Duodenal mucosa (tissue), 2 donors: ENCODE measurements around the gene TCEAL4.

Experiments used
- H3K27ac ChIP-seq: one replicate; pipeline ENCODE4 v1.7.0; 2013; ENCODE audit warnings: low read depth, low read length
- H3K27me3 ChIP-seq, 2 donors: one replicate each; pipeline ENCODE4 v1.7.0; 2013; ENCODE audit warnings: low read length in 2 of 2, control low read depth in 1 of 2; ENCODE audit not compliant: insufficient read depth in 2 of 2, control insufficient read depth in 1 of 2
- H3K36me3 ChIP-seq, 2 donors: one replicate each; pipeline ENCODE4 v1.7.0; 2013; ENCODE audit warnings: low read length in 2 of 2, control low read depth in 1 of 2; ENCODE audit not compliant: insufficient read depth in 2 of 2, control insufficient read depth in 1 of 2
- H3K4me1 ChIP-seq, 2 donors: one replicate each; pipeline ENCODE4 v1.7.0; 2013; ENCODE audit warnings: low read length in 2 of 2, control low read depth in 1 of 2; ENCODE audit not compliant: insufficient read depth in 2 of 2, control insufficient read depth in 1 of 2
- H3K4me3 ChIP-seq, 2 donors: one replicate each; pipeline ENCODE4 v1.7.0; 2013; ENCODE audit warnings: low read length in 2 of 2, low read depth in 1 of 2
- H3K9ac ChIP-seq, 2 donors: one replicate each; pipeline ENCODE4 v1.7.0; 2013; ENCODE audit warnings: low read length in 2 of 2, low read depth in 1 of 2
- H3K9me3 ChIP-seq, 2 donors: one replicate each; pipeline ENCODE4 v1.7.0; 2013; ENCODE audit warnings: low read length in 2 of 2, control low read depth in 1 of 2; ENCODE audit not compliant: control insufficient read depth in 1 of 2

The TCEAL4 gene

DNA sequence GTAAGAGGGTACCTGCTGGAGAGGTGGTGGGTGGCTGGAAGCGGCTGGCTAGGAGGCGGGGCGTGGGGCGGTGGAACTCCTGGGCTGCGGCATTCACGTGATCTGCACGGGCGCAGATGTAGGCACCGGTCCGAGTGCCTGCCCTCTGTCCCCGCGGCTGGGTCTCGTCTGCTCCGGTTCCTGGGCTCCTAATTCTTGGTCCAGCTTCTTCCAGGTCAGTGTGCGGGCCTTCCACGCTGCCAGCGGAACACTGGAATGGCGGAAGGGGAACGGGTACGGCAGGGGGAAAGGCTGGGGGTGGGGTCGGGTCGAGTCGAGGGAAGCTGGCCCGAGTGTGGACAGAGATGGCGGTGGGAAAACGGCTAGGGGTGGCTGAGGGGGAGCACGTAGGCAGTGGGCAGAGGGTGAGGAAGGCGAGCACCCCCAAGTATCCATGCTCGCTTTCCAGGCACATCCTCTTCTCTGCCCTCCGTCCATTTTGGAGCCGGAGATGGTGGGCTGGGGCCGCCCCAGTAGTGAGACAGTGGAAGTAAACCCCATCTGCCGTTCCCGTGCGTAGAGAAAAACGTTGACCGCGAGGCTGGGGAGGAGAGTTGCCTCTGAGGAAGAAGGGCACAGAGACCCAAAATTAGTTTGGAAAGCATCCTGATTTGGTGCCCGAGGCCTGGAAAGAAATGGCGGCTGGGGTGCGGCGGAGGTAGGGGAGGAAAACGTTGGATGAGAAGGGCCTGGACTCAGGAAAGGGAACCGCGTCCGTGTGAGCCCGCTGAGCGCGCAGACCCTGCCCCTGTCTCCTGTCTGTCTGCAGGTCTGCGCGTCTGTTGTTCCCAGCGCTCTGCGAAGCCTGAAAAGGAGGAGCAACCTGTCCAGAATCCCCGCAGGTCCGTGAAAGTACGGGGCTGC lies at the start of gene TCEAL4:
TSS of gene TCEAL4 (plus strand) at position 105 of the 903 bp plus-strand sequence. CDS start 1,161 bp downstream, outside the sequence.
- Histone ChIP-seq H3K9ac (peak within 1 kb of the TSS; percentile 74 to 84), H3K36me3 (no peaks in the 10 kb centered on the region), H3K4me1 (peaks cover 0 to 3% of the 10 kb centered on the region in 2 donors), H3K27me3 (no peaks in the 10 kb centered on the region), H3K9me3 (no peaks in the 10 kb centered on the region), H3K27ac (peak within 1 kb of the TSS; percentile 50), H3K4me3 (peak within 1 kb of the TSS; percentile 69 to 93)

DNA sequence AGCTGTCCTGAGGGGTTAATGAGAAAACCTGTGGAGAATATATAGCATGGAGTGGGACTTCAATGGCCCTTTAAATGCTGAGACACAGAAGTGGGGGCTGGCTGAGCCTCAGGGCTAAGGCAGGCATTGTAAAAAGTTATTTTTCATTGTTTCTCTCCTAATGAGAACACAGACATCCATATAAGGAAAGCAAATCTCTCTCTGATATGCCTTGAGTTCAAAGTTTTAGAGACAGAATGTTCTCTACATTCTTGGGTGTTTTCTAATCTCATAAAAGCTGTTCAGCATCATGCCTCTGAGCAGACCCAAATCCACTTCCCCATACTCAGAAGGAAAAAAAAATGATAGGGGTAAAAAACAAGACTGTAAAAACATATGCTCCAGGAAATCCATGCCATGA lies 49.2 kb upstream of the TCEAL4 start:
- Histone ChIP-seq H3K27ac (no peak overlapping the region), H3K36me3 (no peaks in the 10 kb centered on the region), H3K4me1 (peaks cover 0 to 3% of the 10 kb centered on the region in 2 donors), H3K27me3 (no peaks in the 10 kb centered on the region), H3K9ac (no peak overlapping the region), H3K9me3 (no peaks in the 10 kb centered on the region), H3K4me3 (no peak overlapping the region)

DNA sequence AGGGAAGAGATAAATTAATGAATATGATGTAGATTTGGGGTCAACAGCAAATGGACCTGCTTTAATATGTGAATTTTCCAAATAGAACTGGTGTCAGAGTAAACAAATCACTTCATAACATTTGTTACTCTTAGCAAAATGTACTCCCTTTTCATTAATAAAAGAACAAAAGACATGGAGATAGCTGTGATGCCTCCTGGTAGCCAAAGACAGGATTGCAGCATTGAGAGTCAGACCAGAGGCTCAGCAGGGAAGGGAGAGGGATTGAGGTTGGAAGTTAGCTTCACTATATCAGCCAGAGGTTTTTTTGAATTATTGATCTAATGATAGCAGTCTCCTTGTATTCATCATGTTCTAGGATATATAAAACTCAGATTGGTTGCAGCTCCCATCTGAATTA lies 48.6 kb upstream of the TCEAL4 start:
- H3K27me3 ChIP-seq: no peaks in the 10 kb centered on the region
- H3K4me3 ChIP-seq: no peak overlapping the region
- no peak overlapping the region for H3K27ac ChIP-seq
- H3K9ac ChIP-seq: no peak overlapping the region
- H3K9me3 ChIP-seq: no peaks in the 10 kb centered on the region
- peaks cover 0 to 3% of the 10 kb centered on the region in 2 donors for H3K4me1 ChIP-seq
- no peaks in the 10 kb centered on the region for H3K36me3 ChIP-seq

DNA sequence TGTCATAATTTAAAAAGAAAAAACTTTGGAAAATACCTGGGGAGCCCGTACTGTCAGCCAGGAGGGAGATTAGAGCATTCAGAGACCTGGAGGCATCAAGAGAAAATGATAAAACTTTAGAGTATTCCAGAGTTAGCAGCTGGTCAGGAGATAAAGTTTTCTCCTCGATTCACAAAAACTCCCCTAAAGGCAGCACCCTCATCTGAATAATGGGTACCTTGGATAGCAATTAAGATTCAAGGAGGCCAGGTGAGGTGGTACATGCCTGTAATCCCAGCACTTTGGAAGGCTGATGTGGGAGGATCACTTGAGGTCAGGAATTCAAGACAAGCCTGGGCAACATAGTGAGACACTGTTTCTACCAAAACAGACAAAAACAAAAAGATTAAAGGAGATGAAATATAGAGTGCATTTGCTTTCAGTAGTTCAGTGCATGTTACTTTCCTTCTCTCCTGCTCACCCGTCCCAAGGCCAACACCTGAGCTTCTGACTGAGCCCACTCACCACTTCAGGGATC lies 47.4 kb upstream of the TCEAL4 start:
- Histone ChIP-seq H3K9ac (no peak overlapping the region), H3K27ac (no peak overlapping the region)

DNA sequence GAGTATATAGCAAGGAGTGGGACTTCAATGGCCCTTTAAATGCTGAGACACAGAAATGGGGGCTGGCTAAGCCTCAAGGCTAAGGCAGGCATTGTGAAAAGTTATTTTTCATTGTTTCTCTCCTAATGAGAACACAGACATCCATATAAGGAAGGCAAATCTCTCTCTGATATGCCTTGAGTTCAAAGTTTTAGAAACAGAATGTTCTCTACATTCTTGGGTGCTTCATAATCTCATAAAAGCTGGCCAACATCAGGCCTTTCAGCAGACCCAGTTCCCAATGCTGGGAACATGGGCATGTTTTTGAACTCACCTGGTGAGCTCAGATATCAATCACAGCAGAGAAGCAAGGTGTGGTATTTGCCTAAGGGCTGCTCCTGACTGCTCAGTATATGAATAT lies 46.6 kb upstream of the TCEAL4 start:
- no peaks in the 10 kb centered on the region for H3K36me3 ChIP-seq
- peaks cover 0 to 1% of the 10 kb centered on the region in 2 donors for H3K4me1 ChIP-seq
- H3K4me3 ChIP-seq: no peak overlapping the region
- H3K27me3 ChIP-seq: no peaks in the 10 kb centered on the region
- no peak overlapping the region for H3K9ac ChIP-seq
- no peaks in the 10 kb centered on the region for H3K9me3 ChIP-seq
- peak overlapping the region; percentile 20 for H3K27ac ChIP-seq

More for the DNA sequence above, 47.4 kb upstream of the TCEAL4 start:
- Histone ChIP-seq H3K27me3 (no peaks in the 10 kb centered on the region), H3K4me3 (no peak overlapping the region), H3K36me3 (no peaks in the 10 kb centered on the region), H3K4me1 (peaks cover 0 to 3% of the 10 kb centered on the region in 2 donors), H3K9me3 (no peaks in the 10 kb centered on the region)

DNA sequence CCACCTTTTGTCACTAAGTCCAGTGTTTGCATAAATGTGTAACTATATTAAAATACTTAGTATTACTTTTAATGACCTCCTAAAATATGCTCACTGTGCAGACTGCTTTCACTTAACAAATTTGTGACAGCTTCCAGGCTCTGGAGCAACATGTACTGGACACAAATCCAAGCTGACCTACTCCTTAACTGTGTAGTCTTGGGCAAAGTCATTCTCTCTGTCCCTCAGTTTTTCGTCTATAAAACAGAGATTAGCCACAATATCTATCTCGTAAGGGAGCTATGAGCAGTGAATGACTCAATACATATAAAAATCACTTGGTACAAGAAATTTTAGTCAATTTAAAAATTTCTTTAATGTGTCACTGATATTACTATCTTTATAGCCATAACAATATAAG lies 45.6 kb upstream of the TCEAL4 start:
- Histone ChIP-seq H3K4me3 (no peak overlapping the region), H3K27ac (no peak overlapping the region)

DNA sequence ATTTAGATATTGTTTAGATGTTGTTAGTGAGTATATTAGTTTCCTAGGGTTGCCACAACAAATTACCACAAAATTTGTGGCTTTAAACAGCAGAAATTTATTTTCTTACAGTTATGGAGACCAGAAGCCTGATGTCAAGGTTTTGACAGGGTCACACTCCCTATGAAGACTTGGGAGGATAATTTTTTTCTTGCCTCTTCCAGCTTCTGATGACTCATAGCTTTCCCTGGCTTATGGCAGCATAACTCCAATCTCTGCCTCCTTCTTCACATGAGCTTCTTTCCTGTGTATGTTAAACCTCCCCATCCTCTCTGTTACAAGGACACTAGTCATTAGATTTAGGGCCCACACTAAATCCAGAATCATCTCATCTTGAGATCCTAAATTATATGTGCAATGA lies 45.2 kb upstream of the TCEAL4 start:
- H3K9ac ChIP-seq: no peak overlapping the region
- no peak overlapping the region for H3K27ac ChIP-seq
- no peaks in the 10 kb centered on the region for H3K4me1 ChIP-seq
- no peak overlapping the region for H3K4me3 ChIP-seq
- no peaks in the 10 kb centered on the region for H3K9me3 ChIP-seq
- H3K27me3 ChIP-seq: no peaks in the 10 kb centered on the region
- no peaks in the 10 kb centered on the region for H3K36me3 ChIP-seq

More for the DNA sequence above, 45.6 kb upstream of the TCEAL4 start:
- no peak overlapping the region for H3K9ac ChIP-seq
- H3K9me3 ChIP-seq: no peaks in the 10 kb centered on the region
- no peaks in the 10 kb centered on the region for H3K27me3 ChIP-seq
- no peaks in the 10 kb centered on the region for H3K36me3 ChIP-seq
- no peaks in the 10 kb centered on the region for H3K4me1 ChIP-seq

DNA sequence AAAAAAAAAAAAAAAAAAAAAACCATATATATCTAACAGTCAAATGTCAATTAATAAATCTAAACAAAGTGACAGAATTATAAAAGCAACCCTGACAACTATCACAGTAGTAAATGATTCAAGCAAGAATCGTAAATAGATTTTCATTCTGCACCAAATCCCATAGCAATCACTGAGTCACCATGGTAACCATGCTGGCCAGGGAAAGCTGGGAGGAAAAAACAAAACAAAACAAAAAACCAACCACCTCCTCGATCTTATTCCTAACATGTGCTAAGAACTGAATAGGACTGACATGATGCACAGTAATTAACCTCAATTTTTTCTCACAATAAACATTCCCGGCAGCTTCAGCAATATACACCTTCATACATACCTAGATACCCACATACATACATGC lies 35.4 kb upstream of the TCEAL4 start:
- H3K4me1 ChIP-seq: no peaks in the 10 kb centered on the region
- H3K27ac ChIP-seq: no peak overlapping the region
- no peaks in the 10 kb centered on the region for H3K27me3 ChIP-seq
- no peaks in the 10 kb centered on the region for H3K9me3 ChIP-seq
- no peak overlapping the region for H3K4me3 ChIP-seq
- no peaks in the 10 kb centered on the region for H3K36me3 ChIP-seq
- H3K9ac ChIP-seq: no peak overlapping the region

DNA sequence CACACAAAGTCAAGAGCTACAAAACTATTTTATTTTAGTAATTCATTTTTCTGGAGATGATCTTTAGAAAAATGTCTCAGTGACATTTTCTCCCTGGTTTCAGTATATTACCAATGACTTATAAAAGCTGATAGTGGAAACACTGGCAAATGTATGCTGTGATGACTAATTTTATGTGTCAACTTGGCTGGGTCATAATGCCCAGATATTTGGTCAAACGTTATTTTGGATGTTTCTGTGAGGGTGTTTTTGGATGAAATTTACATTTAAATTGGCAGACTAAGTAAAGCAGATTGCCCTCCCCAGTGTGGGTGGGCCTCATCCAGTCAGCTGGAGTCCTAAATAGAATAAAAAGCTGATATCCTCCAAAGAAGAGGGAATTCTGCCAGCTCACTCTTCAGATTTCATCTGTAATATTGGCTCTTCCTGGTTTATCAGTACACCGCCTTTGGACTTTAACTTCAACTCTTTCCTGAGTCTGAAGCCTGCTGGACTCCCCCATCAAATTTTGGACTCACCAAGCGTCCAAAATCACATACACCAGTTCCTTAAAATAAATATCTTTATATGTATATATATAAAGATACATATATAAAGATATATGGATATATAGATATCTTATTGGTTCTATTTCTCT lies 34.8 kb upstream of the TCEAL4 start:
- H3K9ac ChIP-seq: no peak overlapping the region
- no peaks in the 10 kb centered on the region for H3K4me1 ChIP-seq
- H3K9me3 ChIP-seq: no peaks in the 10 kb centered on the region
- no peaks in the 10 kb centered on the region for H3K36me3 ChIP-seq
- no peak overlapping the region for H3K4me3 ChIP-seq
- no peak overlapping the region for H3K27ac ChIP-seq
- no peaks in the 10 kb centered on the region for H3K27me3 ChIP-seq

DNA sequence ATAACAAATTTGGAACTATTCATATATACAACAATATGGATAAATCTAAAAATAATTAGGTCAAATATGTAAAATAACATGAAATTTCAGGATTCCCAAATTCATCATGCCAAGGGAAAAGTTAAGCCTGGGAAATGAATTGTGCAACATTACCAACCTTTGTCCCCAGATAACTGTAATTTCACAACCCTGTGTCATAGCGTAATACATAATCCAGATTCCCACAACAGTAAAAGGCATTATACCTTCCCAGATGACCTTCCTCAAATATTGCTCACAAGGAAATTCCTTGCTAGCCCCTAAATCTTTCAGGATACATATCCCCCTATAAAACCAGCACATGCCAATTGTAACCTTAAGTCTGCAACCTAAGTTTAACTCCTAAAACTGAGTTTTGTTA lies 33.1 kb upstream of the TCEAL4 start:
- H3K9ac ChIP-seq: no peak overlapping the region

More for the DNA sequence above, 33.1 kb upstream of the TCEAL4 start:
- H3K4me3 ChIP-seq: no peak overlapping the region
- no peak overlapping the region for H3K27ac ChIP-seq
- no peaks in the 10 kb centered on the region for H3K9me3 ChIP-seq
- no peaks in the 10 kb centered on the region for H3K4me1 ChIP-seq
- no peaks in the 10 kb centered on the region for H3K36me3 ChIP-seq
- no peaks in the 10 kb centered on the region for H3K27me3 ChIP-seq
